GM12873 (cell line): ENCODE measurements around the gene LIX1L.

ENCODE experiments used
- TF ChIP-seq, protein P1 (sequence below): IDR thresholded peaks from 2 replicates; pipeline ENCODE4 v1.5.1; 2012; ENCODE audit warnings: low read depth, mild to moderate bottlenecking, moderate library complexity, low read length, control low read depth; ENCODE audit not compliant: insufficient read depth; ENCODE audit errors: missing control alignments

The LIX1L gene

DNA sequence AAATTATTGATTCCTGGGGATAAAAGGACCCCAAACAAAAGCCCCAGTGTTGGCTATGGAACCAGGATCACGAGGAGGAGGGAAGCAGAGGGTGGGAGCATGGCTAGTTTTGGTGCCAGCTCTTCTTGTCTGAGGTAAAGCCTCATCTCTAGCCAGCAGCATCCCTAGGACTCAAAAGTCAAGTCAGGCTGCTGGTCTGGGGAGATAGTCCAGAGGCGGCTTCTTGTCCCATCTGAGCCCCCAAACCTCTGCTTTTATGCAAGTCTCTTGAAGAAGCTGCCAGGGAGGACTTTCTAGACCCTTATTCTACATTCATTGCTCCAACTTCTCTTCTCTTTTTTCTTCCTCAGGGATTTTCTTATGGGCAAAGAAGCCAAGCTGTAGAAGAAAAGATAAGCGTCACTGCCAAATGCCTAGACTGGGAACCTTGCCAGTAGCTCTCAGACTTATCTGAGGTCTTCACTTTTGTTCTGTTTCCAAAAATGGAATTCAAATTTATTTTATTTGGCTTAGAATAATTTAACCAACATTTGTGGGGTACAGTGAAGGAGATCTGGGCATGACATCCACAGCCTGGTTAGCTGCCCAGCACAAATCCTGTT lies 65.2 kb downstream of the LIX1L start:
- TF ChIP-seq, protein P1, sequence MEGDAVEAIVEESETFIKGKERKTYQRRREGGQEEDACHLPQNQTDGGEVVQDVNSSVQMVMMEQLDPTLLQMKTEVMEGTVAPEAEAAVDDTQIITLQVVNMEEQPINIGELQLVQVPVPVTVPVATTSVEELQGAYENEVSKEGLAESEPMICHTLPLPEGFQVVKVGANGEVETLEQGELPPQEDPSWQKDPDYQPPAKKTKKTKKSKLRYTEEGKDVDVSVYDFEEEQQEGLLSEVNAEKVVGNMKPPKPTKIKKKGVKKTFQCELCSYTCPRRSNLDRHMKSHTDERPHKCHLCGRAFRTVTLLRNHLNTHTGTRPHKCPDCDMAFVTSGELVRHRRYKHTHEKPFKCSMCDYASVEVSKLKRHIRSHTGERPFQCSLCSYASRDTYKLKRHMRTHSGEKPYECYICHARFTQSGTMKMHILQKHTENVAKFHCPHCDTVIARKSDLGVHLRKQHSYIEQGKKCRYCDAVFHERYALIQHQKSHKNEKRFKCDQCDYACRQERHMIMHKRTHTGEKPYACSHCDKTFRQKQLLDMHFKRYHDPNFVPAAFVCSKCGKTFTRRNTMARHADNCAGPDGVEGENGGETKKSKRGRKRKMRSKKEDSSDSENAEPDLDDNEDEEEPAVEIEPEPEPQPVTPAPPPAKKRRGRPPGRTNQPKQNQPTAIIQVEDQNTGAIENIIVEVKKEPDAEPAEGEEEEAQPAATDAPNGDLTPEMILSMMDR = no peak

DNA sequence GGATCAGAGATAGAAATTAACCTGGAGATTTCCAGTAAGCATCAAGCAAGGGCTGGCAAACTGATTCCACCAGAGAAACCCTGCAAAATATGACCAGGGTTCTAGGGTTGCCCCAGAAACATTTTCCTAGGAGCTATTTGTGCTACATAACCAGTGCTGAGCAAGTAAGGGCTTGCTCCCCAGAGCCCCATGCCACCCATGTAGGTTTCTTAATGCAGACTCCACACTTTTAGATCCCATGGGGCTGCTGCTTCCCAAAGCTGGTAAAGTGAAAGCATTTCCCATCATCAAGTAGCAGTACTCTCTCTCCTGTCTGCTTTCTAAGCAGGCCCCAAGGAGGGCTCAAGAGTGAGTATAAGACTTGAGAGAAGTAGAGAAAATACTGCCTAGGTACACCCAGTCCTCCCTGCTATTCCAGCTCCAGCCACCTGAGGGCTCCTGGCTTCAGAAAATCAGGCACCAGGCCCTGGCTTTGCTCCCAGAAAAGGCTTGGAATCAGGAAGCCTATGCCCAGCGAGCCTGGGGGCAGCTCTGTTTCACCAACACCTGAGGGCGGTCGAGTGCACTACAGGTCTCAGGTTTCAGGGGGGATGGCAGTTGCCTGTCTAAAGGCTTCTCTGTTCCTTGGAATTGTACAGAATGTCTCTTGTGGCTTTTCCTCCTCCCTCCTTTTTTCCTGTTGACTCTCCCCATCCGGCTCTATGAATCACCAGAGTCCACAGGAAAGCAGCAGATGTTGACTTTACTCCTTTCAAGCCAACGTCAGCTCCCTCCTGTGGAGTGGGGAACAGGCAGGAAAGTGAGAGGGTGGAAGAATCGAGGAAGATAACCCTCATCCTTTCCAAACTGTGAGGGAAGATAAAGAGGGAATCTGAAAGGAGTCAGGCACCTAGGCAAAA lies 66.0 kb downstream of the LIX1L start:
- TF ChIP-seq, protein P1 = peak; percentile 88

DNA sequence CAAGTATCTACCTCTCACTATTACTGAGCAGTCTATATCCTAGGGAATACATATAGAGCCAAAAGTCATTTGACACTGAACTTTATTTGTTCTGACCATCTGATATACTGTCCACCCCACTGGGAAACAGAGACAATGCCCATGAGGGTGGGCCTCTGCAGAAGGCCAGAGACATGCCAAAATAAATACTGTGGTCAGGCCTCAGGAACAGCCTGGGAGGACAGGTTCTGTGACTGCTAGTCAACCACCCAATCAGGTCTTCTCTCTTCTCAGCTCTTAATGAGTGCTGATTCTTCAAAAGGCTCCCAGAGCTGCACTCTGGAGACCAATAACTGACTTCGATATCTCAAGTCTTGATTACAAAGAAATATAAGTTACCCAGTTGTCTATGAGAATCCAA lies 66.7 kb downstream of the LIX1L start:
- TF ChIP-seq, protein P1 = no peak

DNA sequence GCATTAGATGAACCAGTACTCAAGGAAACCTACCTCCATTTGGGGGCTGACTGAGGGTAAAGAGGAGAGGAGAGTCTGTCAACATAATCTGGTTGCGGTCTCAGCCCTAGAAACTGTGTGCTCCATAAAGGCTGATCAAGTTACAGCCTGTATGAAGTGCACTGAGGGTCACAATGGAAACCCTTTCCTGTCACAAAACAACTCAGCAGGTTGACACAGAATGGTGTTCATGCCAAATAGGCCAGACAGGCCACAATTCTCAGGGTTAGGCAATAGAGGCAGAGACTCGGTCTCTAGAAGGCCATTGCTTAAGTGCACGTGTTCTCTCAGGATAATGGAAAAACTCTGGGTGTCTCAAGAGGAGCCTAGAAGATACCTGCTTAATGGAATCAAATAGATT lies 68.1 kb downstream of the LIX1L start:
- TF ChIP-seq, protein P1 = no peak

DNA sequence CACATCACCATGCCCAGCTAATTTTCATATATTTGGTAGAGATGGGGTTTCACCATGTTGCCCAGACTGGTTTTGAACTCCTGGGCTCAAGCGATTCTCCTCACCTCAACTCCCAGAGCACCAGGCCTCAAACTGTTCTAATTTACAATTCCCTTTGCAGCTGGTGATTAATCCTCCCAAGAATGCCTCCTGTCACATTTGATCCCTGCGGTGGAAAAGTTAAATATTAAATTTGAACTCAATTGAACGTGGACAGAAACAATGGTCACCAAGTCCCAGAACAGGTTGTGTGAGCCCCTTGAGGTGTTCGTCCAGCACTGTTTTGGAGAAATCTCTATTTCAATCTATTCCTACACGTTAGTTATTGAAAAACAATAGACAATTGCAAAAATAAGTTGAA lies 70.2 kb downstream of the LIX1L start:
- TF ChIP-seq, protein P1 = no peak

DNA sequence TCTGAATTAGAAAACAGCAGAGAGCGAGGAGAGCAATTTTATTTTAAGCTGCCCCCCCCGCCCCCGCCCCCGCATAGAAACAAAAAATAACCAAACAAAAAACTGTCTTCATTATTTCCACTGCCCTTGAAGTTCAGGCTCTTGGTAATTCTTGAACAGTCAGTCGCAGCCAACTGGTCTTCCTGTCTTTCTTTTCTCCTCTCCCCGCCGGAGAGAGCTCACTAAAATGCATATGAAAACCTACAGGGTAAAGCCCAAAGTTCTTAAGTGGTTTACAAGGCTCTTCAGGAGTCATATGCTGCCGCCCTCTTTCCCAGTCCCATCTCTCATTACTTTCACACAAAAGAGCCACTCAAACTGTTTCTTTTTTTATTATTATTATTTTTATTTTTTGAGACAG lies 71.0 kb downstream of the LIX1L start:
- TF ChIP-seq, protein P1 = no peak

DNA sequence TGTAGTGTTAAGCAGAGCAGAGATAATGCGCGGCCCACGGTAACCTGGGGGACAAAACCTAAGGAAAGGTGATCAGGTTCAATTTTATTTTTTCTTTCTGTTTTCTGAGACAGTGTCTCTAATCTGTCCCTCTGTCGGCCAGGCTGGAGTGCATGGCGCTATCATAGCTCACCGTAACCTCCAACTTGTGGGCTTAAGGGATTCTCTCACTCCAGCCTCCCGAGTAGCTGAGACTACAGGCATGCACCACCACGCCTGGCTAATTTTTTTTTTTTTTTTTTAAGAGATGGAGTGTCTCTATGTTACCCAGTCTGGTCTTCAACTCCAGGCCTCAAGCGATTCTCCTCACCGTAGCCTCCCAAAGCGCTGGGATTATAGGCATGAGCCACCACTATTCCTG lies 71.4 kb downstream of the LIX1L start:
- TF ChIP-seq, protein P1 = no peak
